ENCODE results near the gene FRMD4A.

DNA sequence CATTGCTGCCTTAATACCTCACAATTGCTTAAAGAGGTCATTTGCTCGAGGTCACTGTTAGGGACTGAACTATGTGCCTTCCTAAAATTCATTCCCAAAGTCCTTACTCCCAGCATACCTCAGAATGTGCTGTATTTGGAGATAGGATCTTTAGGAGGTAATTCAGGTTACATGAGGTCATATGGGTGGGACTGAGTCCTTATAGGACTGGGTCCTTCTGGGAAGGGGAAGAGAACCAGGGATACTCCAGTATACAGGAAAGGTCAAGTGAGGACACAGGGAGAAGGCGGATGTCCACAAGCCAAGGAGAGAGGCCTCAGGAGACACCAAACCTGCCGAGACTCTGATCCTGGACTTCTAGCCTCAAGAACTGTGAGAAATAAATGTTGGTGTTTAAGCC lies 490.7 kb downstream of the FRMD4A start:
- no peak for TF ChIP-seq POLR2AphosphoS5 (IDR thresholded peaks at IDR 0.05; ENCODE audit: low read depth, low read length)
- no peak for TF ChIP-seq TAF1 (IDR thresholded peaks at IDR 0.05; ENCODE audit: low read depth, low read length)
- TF ChIP-seq POLR2A (IDR thresholded peaks at IDR 0.05; ENCODE audit: low read depth, low read length) = no peak
